Activated CD8-positive, alpha-beta memory T cell treated with anti-CD3 and anti-CD28 coated beads, Interleukin-2, amount 50 U/mL, for 1 hour (primary cell): ENCODE measurements around the gene NKG7.

Experiments
- DNase-seq: peaks from one replicate; pipeline ENCODE4 v3.0.0-alpha.2; 2020; ENCODE audit errors: extremely low read depth

Gene NKG7

DNA sequence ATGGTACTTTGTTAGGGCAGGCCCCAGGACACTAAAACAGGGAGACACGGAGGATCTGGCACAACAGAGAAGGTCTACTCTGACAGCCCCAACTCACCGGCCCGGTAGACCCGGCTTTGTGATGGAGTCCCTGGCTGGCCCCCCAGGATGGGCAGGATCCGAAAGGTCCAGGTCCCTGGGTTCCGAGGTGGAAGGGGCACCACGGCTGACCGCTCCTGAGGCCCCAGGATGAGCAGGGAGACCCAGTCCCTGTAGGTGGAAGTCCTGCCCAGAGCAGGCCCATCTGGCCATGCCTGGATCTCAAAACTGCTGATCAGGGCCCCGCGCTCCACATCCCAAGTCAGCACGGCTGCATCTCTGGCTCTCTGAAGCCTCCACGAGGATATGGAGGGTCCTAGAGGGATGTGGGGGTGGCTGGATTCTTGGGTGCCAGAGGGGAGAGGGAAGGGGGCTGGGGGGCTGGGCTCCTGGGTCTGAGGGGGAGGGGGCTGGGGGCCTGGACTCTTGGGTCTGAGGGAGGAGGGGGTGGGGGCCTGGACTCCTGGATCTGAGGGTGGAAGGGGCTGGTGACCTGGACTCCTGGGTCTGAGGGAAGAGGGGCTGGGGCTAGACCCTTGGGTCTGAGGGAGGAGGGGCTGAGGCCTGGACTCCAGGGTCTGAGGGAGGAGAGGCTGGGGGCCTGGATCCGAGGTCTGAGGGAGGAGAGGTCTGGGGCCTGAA lies 35.2 kb downstream of the NKG7 start:
- no peak for DNase-seq

DNA sequence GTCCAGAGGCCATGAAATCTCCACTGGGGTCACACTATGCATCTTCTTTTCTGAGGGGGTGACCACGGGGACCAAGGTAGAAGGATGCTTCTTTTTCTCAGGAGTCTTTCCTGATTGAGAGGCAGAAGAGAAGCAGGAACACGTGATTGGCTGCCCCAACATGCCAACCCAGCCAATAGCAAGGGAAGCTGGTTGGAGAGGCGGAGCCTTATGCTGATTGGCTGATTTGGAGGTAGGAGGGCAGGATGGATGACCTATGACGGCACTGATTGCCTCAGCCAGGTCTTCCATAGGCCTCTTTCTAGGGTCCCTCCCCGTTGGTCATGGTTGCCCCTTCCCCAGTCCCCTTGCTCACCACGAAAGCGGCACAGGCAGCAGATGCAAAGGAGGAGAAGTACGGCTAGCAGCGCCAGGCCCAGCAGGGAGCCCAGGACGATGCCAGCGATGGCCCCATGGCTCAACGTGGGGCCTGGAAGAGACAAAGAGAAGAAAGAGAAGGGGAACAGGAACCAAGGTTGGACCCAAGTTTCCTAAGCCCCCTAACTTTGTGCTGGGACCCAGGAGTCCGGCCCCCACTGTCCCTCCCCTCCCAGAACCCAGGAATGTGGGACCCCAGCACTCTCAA lies 38.5 kb downstream of the NKG7 start:
- no peak for DNase-seq

DNA sequence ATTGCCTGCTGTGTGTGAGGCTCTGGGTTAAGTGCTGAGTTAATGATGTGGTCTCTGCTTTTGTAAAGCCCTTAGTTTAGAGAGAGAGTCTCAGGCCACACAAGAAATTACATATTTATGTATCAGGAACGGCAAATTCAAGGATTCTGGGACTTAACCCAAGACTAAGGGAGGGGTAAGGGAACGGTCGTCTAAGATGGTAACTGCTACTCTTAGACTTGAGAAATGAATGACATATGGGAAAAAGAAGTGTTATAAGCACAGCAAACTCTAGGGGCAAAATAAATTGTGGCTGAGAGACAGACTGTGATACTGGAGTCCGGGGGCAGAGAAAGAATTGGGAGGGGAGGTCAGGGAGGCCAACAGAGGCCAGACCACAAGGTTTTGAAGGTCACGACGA lies 40.7 kb downstream of the NKG7 start:
- no peak for DNase-seq

DNA sequence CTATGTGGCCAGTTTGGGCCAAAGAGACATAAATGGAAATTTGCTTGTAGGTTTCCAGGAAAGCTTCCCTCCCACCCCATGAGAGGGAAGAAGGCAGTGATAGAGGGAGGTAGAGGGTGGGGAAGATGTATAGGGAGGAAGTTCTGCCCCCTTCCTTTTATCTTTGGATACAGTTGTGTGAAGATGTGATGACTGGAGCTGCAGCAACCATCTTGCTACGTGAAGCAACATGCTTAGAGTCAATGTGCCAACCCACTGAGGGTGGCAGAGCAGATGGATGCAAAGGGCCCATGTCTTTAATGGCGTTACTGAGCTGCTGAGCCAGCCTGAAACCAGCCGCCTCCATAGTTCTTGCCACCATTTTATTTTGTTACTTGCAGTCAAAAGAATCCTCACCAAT lies 41.3 kb downstream of the NKG7 start:
- no peak for DNase-seq

DNA sequence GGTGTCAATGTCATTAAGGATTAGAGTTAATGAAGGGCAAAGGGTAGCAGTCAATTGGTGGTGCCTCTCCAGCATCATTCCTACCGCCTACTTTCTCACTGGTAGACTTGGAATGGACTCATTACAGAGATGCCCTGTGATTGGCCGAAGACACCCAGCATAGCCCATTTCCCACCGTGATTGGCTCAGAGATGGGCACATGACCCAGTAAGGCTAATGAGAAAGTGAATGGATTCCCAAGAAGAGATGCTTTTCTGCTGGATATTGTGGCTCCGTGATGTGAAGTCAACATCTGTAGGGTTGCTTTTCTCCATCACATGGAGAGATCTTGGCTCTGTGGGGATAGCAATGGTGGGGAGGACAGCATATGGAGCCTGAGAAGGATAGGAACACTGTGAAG lies 42.1 kb downstream of the NKG7 start:
- no peak for DNase-seq

DNA sequence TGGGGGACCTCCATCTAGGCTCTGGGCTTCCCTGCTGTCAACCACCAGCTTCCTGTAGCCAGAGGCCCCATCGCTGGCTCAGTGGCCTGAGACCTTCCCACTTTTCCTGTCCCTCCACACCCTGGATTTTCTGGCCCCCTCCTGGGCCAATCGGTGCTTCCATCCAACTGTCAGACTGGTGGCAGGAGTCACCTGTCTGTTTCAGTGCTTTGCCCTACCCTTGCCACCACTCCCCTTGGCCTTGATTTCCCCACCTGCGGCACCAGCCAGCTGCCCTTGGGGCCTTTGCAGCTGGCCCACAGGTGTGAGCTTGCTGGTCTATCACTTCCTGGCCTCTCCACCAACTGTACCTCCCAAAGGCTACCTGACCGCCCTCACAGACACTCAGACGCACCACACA lies 43.0 kb downstream of the NKG7 start:
- DNase-seq: no peak

DNA sequence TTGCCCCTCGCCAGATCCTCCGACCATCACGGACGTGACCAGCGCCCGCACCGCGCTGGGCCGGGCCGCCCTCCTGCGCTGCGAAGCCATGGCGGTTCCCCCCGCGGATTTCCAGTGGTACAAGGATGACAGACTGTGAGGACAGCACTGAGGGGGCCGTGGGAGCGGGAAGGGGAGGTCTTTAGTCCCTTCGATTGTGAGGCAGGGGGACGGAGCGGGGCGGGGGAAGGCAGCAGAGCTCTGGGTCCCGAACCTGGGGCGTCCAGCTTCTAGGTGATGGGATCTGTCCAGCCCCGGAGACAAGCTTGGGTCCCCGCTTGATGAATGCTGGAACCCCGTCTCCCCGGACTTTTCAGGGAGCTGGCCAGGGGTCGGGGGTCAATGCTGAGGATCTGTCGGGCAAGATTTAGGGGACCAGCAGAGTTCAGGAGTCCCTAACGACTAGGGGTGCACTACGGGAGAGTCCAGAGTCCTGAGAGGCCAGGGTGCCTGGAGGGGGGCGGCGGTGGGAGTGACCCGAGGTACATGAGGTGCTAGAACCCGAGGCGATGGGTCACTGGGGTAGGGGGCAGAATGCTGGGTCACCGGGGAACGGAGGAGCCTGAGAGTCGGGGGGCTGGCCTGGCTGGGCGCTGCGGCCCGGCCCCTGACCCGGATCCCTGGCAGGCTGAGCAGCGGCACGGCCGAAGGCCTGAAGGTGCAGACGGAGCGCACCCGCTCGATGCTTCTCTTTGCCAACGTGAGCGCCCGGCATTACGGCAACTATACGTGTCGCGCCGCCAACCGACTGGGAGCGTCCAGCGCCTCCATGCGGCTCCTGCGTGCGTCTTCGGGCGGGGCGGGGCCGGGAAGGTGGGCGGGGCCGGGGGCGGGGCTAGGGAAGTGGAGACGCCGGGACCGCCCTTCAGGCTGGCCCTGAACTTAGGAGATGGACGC lies 45.1 kb downstream of the NKG7 start:
- no peak for DNase-seq

DNA sequence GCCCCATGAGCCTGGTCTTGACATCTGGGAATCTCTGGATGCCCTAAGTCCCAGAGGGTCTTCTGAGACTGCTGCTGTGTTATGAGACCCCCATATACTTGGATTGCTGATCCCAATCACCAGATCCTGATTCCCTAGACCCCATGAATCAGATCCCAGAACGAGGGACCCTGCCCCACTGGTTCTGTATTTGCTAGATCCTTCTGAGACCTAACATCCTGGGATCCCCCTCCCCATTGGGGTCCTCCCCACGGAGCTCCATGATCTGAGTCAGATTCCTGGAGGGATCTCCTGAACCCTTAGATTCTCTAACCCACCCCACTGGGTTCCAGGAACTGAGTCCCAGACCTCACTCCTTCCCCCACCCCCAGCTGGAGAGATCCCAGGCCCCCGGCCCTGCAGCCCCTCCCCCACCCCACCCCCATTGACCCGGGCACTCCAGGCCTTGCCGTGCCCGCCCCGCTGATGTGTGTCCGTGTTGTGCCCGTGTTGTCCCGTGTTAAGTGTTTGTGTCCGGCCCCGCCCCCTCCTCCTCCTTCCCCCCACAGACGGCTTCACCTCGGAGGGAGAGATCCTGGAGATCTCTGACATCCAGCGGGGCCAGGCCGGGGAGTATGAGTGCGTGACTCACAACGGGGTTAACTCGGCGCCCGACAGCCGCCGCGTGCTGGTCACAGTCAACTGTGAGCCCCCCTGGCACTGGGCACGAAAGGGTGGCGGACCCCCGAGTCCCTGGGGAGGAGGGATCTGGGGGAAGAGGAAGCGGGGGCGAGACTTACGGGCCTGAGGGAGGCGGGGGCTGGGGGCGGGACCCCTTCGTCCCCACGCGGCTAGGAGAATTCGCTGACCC lies 46.0 kb downstream of the NKG7 start:
- DNase-seq: no peak

DNA sequence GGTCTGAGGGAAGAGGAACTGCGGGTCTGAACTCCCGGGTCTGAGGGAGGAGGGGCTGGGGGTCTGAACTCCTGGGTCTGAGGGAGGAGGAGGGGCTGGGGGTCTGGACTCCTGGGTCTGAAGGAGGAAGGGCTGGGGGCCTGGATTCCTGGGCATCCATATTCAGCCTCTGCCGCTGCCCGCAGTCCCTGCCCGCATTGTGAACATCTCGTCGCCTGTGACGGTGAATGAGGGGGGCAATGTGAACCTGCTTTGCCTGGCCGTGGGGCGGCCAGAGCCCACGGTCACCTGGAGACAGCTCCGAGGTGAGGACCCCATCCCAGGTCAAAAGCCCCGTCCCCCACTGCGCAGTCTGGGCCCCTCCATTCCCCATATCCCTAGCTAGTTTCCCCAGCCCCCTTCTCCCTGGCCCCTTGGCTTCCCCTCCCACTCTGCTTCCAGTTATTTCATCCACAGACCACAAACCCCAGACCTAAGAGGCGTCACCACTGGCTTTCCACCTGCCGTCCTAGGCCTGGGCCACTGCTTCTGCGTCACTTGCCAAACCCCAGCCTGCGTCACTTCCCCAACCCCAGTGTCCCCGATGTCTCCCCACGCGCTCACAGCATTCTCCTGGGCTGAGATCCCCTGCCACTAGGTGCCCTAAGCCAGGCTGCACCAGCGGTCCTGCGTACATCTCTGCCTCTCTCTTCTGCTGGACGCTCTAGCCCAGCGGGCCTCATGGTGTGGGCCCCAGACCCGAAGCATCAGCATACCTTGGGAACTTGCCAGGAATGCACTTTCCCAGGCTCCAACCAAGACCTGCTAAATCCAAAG lies 47.1 kb downstream of the NKG7 start:
- no peak for DNase-seq

DNA sequence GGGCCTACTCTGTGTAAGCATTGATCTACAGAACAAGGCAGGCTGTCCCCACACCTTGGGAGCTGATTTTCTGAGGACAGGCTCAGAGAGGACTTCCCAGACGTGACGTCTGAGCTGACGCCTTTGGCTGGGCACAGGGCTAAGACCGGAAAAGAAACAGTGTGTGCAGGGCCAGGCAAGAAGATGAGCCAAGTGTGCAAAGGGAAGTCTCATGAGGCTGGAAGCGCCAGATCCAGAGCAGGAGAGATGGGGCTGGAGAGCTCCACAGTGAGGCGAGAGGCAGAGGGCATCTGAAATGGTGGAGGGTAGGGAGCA lies 48.3 kb downstream of the NKG7 start:
- DNase-seq: no peak

DNA sequence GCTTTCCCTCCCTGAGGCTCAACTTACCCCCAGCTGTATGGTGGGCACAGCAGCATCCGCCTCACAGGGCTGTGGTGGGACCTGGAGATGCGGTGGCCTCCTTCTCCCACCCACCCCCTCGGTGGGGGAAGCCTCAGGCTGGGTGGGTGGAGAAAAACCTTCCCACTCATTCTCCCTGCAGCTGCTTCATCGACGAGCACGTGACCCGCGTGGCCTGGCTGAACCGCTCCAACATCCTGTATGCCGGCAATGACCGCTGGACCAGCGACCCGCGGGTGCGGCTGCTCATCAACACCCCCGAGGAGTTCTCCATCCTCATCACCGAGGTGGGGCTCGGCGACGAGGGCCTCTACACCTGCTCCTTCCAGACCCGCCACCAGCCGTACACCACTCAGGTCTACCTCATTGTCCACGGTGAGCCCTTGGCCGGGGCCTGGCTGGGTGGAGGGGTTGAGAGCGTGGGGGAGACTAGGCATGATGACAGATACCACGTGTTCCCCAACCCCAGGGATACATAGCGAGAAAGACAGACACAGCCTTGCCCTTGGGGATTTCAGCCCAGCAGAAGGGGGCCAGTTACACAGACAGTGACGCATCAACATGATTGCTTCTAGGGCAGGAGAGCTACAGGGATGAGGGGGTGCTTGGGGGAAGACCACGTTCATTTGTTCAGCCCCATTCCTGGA lies 48.8 kb downstream of the NKG7 start:
- DNase-seq: no peak

DNA sequence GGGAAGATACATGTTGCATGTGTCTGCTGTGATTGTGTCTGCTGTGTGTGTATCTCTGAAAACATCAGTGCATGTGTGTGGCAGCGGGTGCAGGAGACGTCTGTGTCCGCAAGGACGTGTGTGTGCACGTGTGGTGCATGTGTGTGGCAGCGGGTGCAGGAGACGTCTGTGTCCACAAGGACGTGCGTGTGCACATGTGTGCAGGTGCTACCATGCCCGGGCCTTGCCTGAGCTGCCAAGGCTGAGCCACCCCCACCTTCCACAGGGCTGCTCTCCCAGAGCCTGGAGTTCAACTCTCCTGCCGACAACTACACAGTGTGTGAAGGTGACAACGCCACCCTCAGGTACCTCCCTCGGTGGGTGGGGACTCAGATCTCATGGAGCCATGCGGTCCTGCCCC lies 50.7 kb downstream of the NKG7 start:
- DNase-seq: no peak
